HT1080 (cell line): ENCODE measurements around the gene DHX35. TPM values are rescaled to one million over a fixed set of nuclear protein-coding genes. Genes with fewer than 3 reads are reported as not detected.
"Not testable (repeated sequence)": the region's sequence is repeated elsewhere in the genome, so short reads cannot be mapped to it uniquely, and the experiment has no call there.

Experiments
- DNase-seq: peaks from one replicate; pipeline ENCODE4 v3.0.0-alpha.2; 2015; ENCODE audit warnings: low read depth
- total RNA-seq: library from RNA; depleted of rRNA; stranded (reverse); fragments of >200 nt; shearing (Covaris generic); gene quantifications from 2 replicates; pipeline ENCODE4 v1.2.3, GENCODE V29; 2014

The DHX35 gene
- total RNA-seq, 1 experiment from 2014 or later = 9.8 TPM

DNA sequence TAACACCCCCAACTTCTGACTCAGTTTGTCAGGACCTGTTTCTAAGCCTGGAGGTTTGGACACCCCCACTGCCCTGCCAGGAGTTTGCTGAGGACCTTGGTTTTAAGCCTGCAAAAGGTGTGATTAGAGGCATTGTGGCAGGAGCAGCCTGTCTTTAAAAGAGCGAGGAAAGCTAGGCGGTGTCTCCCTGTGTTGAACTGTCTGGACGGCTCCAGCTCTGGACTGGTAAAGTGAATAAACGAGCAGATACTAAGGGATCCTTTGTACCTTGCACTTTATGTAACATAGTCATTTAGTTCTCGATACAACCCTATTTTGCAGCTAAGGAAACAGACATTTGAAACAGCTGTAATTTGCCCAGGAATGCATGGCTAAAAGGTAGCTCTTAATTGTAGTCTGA is 21.5 kb upstream of the DHX35 start:
- DNase-seq = no peak

DNA sequence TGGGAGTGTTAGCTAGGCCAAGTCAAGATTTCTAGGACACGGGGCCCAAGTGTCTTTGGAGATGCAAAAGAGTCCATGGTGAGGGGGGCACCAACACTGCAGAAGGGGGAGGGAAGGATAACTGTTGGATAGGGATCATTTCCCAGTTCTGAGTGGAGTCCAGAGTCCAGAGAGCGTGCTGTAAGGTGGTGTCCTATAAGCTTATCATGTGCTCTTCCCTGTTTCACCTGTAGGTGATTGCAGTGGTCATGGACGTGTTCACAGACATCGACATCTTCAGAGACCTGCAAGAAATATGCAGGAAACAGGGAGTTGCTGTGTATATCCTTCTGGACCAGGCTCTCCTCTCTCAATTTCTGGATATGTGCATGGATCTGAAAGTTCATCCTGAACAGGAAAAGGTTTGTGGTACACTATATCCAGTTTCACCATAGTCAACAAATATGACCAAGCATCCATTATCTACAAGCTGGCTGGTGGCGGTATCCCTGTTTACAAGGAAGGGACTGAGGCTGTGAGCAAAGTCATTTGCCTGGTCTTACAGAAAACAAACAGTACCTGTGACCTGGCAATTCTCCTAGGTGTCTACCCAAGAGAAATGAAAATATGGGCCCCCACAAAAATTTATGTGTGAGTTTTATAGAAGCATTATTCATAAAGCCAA is 20.3 kb upstream of the DHX35 start:
- DNase-seq = no peak

DNA sequence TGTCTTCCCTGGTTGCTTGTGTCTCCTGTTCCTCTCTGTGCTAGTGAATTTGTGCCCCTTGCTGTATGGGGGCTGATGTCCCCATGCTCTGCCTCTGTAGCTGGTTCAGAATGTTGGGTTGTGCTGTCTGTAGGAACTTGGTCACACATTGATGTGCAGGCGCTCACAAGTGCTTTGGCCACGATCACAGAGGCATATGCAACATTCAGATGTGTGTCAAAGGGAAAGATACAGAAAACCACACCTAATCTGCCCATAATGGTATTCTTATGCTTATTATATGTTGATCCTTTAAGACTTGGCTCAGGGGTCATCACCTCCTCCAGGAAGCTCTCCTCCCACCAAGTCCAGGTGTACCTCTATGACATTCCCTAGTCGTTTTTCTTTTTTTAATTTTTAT is 17.1 kb upstream of the DHX35 start:
- DNase-seq = no peak

DNA sequence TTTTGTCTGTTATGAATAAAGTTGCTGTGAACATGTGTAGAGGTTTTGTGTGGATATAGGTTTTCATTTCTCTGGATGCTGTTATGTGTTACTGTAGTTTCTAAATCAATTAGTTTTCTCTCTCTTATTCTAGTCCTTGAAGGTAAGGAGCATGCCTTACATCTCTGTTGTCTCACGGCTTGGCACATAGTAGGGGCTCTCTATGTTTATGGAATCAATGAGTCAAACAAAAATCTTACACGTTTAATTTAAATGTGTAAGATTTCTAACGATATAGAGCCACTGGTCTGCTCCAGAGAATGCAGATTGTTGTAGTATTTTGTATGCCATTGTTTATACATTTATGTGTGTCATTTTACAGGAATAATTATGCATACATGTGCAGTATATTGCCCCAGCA is 15.3 kb upstream of the DHX35 start:
- no peak for DNase-seq

DNA sequence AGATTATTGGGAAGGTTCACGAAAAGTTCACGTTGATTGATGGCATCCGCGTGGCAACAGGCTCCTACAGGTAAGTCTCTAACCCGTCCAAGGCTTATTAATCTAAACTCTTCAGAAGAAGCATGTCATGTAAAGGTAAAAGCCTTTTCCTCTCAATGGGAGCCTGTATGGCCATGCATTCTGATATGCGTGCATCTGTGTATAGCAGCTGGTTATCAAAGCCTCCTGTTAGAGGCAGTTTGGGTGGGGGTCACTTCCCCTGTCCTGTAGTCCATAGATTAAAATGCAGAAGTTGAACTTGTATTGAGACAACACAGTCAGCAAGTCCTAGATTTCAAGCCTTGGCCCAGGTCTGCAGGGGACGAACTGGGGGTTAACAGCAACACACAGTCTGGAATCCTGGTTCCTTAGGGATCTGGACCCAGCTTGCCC is 14.2 kb upstream of the DHX35 start:
- DNase-seq = no peak

DNA sequence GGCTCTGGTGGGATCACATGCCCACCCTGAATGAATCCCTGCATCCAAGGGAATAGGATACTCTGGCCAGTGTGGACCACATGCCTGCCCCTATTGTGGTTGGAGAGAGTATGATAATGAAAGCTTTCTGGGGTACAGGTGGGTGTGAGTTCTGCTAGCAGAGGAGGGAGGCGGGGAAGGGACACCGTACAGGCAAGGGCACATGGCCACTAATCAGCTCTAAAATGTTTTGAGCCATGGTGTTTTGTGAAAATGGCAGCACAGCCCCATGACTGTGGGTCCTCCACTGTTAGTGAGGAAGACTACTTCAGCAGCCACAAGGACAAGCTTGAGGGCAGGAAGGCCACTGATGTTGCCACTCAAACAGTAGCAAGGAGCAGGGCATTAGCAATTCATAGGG is 11.9 kb upstream of the DHX35 start:
- DNase-seq = no peak

DNA sequence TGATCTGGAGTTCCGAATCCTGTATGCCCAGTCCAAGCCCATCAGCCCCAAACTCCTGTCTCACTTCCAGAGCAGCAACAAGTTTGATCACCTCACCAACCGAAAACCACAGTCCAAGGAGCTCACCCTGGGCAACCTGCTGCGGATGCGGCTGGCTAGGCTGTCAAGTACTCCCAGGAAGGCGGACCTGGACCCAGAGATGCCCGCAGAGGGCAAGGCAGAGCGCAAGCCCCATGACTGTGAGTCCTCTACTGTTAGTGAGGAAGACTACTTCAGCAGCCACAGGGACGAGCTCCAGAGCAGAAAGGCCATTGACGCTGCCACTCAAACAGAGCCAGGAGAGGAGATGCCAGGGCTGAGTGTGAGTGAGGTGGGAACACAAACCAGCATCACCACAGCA is 10.5 kb upstream of the DHX35 start:
- DNase-seq = no peak

DNA sequence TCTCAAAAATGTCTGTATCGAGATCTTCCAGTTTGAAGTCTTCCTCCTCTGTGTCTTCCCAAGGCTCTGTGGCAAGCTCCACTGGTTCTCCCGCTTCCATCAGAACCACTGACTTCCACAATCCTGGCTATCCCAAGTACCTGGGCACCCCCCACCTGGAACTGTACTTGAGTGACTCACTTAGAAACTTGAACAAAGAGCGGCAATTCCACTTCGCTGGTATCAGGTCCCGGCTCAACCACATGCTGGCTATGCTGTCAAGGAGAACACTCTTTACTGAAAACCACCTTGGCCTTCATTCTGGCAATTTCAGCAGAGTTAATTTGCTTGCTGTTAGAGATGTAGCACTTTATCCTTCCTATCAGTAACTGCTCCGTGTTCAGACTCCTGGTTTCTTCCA is 10.0 kb upstream of the DHX35 start:
- no peak for DNase-seq

DNA sequence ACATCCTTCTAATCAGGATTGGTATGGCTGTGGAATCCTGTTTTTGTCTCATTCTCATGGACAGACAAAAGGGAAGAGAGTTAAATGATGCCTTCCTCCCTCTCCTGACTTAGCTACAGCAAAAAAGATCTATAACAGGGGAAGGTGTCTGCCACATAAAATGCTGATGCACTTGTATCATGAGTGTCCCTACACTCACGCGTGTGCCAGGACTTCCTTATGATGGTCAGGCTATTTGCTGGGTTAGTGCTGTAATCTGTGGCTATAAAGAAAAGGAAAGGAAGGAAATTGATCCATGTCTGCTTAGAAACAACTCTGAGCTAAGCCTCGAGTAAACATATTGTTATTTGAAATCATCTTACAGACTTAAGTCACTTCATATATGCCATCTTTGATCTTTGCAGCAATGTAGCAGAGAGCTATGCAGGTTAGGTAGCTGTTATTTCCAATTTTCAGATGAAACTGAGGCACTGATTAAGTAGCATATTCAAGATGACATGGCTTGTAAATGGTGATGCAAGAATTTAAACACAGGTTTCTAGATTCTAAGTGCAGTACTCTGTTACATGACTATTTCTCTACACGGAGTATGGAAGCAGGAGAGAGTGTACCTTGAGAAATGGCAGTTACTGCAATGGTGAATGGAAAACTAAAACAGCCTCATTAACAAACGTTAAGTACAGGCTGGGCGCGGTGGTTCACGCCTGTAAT is 8.4 kb upstream of the DHX35 start:
- no peak for DNase-seq

DNA sequence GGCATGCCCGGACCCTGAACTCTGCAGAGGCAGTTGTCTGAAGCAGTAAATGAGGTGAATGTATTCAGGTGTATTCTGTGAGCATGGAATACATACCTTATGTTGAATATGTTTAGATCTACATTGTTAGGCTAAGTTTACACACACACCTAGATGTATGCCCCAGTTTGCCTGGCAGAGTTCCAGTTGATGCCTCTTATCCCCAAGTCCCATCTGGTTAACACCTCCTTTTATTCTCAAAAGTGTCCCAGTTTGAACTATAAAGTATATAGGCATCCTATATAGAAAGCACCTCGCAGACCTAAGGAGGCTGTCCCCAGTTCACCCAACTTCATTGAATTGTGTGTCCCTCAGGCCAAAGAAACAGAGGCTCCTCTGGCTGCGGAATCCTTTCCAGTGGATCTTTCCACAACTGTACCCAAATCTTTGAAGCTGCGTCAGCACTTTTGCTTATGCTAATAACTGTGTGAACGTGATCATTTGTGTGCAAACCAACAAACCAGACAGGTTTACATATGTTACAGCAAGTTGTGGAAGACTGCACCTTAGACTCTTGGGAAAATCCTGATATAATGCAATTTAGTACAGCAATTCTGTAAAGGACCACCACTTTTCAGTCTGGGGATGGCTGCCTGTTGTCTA is 4.8 kb upstream of the DHX35 start:
- DNase-seq = no peak

DNA sequence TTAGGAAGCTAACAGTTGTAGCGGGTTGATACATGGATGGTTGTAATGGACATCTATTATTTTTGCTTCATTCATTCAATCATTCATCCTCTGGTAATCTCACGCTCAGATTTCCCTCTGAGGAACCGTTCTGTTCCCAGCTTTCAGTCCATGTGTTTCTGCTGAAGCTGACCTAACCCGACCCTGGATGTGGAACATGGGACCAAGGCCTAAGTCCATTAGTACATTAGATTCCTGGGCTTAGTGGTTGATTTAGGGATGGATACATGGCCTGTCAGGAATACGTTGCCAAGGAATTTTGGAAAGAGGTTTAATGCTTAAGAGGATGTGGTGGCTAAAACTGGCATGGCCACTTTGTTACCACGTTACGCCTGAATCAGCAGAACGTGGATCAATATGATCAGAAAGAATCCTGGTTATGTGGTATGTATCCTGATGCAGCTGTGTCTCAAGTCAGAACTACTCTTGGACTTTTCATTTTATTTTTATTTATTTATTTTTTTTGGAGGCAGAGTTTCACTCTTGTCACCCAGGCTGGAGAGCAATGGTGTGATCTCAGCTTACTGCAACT is 4.1 kb upstream of the DHX35 start:
- DNase-seq = no peak

DNA sequence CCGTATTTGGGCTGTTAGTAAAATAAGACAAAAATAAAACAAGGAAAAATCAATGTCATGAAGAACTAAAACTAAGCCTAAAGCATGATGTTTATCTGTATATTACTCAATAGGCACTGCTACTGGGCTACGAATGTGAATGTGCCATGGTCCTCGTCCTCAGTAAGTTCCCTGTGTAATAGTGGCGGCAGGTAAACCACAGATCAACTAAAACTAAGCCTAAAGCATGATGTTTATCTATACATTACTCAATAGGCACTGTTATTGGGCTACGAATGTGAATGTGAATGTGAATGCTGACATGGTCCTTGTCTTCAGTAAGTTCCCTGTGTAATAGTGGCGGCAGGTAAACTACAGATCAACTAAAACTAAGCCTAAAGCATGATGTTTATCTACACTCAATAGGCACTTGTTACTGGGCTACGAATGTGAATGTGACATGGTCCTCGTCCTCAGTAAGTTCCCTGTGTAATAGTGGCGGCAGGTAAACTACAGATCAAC is 1.9 kb upstream of the DHX35 start:
- not testable (repeated sequence) for DNase-seq

DNA sequence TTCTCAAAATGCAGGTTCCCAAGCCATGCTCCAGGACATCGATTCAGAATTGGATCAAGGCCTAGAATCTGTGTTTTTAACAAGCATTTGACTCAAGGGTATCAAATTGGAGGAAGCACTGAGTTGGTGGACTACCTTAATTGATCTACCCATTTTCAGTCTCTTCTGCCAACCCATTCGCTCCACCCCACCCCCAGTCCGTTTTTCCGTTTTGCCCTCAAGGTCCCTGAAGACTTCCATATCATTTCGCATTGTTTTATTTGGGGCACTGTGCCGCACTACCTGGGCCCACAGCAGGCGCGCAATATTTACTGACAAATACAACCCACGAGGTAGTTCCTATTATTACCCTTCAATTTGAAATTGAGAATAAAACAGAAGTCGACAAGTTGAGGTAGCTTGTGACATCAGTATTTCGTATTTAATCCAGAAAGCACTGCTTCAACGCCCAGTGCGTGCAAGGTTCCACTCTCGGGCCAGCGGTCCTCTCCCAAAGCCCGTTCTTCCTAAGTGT is 557 bp upstream of the DHX35 start:
- peak; percentile 17 for DNase-seq

DNA sequence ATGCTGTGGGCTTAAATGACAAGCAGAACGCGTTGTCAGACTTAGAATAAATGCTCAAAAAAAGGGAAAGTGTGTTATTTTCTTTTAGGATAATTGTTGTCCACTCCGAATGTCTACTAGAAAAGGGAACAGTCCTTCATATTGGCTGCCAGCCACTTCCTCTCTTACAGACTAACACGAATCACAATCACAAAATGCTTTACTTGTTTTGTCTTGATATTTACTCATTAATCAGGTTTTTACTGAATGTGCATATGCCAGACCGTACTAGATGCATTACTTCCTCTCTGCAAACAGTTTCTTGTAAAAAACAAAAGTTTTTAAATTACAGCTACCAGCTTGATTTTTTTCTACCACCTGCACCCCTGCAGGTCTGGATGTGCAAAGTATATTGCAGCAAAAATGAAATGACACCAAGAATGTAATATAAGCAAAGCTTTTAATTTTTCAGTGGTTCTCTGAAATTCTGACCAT is 821 bp downstream of the DHX35 start:
- DNase-seq = no peak

DNA sequence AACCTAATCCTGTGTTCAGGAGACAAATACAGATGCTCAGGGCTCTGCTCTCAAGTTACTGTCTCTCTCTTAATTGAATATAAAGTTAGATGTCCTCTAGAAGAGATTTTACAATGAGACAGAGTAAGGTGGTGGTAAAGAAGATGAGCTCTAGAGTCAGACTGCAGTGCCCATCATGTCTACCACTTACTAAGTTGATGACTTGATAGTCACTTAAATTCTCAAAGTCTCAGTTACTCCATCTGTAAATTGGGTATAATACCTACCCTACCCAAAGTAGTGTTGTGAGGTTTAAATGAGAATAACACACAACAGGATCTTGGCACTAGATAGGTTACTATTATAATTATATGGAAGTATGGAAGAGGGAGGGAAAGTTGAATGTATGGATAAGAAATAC is 1.6 kb downstream of the DHX35 start:
- no peak for DNase-seq

DNA sequence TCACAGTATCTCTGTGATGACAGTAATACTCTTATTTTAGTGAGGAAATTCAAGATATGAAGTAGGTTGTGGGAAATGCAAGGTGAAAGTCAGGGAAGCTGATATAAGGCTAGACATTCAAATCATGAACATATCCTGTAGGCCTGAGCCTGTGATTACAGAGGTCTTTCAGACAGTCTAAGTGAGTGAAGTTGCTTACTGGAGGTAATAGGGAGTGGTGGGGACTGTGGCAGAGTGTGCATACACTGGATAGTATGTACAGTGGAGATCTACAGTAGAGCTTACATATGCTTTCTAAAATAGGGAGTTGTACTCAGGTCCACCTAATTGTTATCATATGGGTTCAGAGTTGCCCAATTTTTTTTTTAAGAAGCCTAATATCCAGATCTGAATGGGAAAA is 3.1 kb downstream of the DHX35 start:
- DNase-seq = no peak

DNA sequence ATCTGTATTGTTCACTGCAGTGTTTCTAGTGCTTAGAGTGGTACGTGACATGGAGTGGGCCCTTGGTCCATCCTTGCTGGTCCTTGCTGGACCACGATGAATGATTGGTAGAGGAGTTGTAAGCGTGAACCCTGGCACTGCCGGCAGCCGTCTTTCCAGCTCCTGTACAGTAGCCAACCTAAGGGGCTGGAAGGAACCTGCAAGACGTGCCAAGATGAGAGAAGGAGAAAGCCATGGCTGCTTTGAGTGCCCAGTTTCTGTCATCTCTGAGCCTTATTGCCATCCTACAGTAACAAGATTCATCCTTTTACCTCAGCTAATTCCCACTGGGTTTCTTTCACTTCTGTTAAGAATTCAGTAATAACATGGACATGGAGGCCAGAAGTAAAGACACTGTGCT is 5.9 kb downstream of the DHX35 start:
- no peak for DNase-seq

DNA sequence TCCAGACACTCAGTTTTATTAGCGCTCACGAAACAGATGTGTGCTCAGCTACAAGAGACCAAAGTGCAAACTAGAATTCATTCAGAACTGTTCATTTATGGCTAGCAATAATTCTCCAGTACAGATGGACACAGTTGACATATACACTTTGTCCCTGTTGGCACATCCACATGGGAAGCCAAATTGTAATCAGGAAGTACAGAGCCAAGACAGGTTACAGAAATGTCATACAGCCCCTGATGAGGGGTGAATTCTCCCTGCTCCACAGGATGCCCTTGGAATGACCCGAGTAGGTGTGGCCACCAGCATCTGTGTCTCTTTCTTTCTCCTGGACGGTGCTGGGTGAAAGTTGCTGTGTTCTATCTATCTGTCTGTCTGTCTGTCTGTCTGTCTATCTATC is 7.6 kb downstream of the DHX35 start:
- no peak for DNase-seq

DNA sequence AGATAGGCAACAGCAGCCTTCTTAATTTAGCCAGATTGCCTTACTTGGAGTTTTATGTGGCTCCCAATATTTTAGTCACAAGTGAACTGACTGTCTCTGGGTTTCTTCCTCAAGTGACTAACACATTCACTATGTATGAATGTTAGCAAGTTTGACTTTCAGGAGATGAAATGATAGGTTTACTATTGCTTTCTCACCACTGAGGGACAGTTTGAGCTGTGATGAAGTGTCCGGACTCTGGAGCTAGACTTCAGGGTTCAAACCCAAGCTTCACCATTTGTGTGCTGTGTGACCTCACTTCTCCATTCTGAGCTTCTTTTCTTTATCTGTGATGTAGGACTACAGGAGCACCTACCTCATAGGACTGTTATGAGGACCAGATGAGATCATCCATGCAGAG is 8.2 kb downstream of the DHX35 start:
- peak; percentile 65 for DNase-seq

DNA sequence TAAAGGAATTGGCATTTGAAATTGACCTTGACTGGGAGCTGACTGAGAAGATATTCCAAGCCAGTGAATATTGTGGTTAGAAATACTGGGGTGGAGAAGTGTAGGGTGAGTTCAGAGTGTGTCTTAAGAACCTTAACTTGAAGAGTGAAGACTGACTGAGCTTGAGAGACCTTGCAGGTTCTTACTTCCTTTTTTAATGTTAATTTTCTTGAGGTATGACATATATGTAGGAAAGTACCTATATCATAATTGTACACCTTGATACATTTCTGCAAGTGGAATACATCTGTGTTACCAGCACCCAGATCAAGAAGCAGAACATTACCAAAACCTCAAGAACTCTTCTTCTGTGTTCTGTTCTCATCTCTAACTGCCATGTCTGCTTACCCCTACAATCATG is 11.0 kb downstream of the DHX35 start:
- no peak for DNase-seq

DNA sequence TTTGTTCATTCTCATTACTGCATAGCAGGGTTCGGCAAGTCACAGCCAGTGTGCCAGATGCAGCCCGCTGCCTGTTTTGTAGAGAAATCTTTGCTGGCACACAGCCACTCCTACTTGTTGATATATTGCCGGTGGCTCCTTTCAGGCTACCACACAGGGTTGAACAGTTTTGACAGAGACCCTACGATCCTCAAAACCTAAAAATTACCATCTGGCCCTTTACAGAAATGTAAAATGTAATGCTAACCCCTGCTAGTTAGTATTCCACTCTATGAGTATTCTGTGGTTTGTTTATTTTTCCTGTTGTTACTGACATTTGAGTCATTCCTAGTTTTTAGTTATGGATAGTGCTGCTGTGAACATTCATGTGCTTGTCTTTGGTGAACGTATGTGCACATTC is 11.5 kb downstream of the DHX35 start:
- no peak for DNase-seq

DNA sequence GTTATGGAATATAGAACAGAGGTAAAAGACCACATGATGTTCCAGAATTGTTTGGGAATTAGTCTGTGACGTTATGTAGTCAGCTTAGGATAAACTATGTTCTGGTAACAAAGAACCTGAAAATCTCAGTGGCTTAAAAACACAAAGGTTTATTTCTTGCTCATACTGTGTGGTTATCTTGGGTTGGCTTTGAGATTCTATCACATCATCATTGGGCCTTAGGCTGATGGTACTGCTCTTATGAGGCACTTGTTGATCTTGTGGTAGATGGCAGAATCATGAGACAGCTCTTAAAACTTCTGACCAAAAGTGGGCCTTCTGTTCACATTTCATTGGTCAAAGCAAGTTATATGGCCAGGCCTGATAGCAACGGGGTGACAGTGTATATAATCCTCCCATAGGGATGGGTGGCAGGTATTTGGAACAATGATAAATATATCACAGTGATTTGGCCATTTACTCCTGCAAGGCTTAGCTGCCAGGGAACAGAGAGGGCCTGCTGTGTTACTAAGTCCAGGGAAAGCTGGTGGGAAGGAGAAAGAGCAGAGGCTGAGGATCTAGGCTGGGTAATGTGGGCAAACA is 13.5 kb downstream of the DHX35 start:
- no peak for DNase-seq
